Transverse colon (tissue), 4 donors: ENCODE measurements around the gene NDC80. TPM values are rescaled to one million over a fixed set of nuclear protein-coding genes. Genes with fewer than 3 reads are reported as not detected.

Experiments used
- DNase-seq: peaks from one replicate; pipeline ENCODE4 v3.0.0-alpha.2; 2019
- H3K27ac ChIP-seq, 4 donors: fragments of 200-600 bp; sonication (generic); 2 replicates each; pipeline ENCODE4 v1.5.1; 2016 to 2018; ENCODE audit warnings: inconsistent platforms in 4 of 4
- H3K27me3 ChIP-seq: fragments of 200-600 bp; sonication (generic); 2 replicates; pipeline ENCODE4 v1.5.1; 2017; ENCODE audit warnings: inconsistent platforms
- H3K36me3 ChIP-seq, 4 donors: fragments of 200-600 bp; sonication (generic); 2 replicates each; pipeline ENCODE4 v1.5.1; 2017 to 2019; ENCODE audit warnings: inconsistent platforms in 4 of 4
- H3K4me1 ChIP-seq, 4 donors: fragments of 200-600 bp; sonication (generic); 2 replicates each; pipeline ENCODE4 v1.5.1; 2017 to 2020; ENCODE audit warnings: inconsistent platforms in 4 of 4
- H3K4me3 ChIP-seq, 4 donors: fragments of 200-600 bp; sonication (generic); 1 replicate in 1 of 4; 2 replicates in 3 of 4; pipeline versions ENCODE4 v1.5.1 to v1.6.1; 2017 to 2019; ENCODE audit warnings: inconsistent platforms in 4 of 4
- H3K9me3 ChIP-seq, 2 donors: fragments of 200-600 bp; sonication (generic); 2 replicates each; pipeline ENCODE4 v1.5.1; 2017 to 2019; ENCODE audit warnings: inconsistent platforms in 2 of 2
- CTCF ChIP-seq, 5 experiments: fragments of 200-600 bp in 3 of 5; fragments of 450-650 bp in 2 of 5; sonication (generic) in 3 of 5; IDR thresholded peaks; 1 replicate in 2 of 5; 2 replicates in 3 of 5; pipeline ENCODE4 v1.5.1; 2016 to 2017; ENCODE audit warnings: antibody characterized with exemption in 5 of 5, inconsistent platforms in 3 of 5, mild to moderate bottlenecking in 2 of 5, moderate library complexity in 1 of 5
- EP300 ChIP-seq: sonication (generic); formaldehyde crosslinking; IDR thresholded peaks from one replicate; pipeline ENCODE4 v1.6.1; 2017; ENCODE audit warnings: antibody characterized with exemption, low read depth
- POLR2A ChIP-seq: fragments of 450-650 bp; IDR thresholded peaks from one replicate; pipeline ENCODE4 v1.6.1; 2016; ENCODE audit warnings: antibody characterized with exemption, mild to moderate bottlenecking, moderate library complexity
- POLR2AphosphoS5 ChIP-seq, 3 donors: sonication (generic); formaldehyde crosslinking; IDR thresholded peaks; one replicate each; pipeline ENCODE4 v1.6.1; 2016; ENCODE audit warnings: antibody characterized with exemption in 3 of 3
- WGBS, 2 donors: methylation state at CpG; one replicate each; pipeline ENCODE4 v1.1.5; 2018; ENCODE audit warnings: low coverage in 1 of 2; 5-methylcytosine and 5-hydroxymethylcytosine counted together
- in situ Hi-C, 4 donors: fragments of 200-750 bp; cut with MboI; loops; one replicate each; pipeline versions ENCODE4 v1.15.0 to v1.15.1; 2017; ENCODE audit warnings: low sequenced_read_pairs in 3 of 4, low pct_ligation_motif_present in 1 of 4, low pct_unique_long_range_greater_than_20kb in 1 of 4
- intact Hi-C: fragments of 100-400 bp; cut with DNase I; formaldehyde crosslinking; loops from one replicate; pipeline ENCODE4 v1.15.1; 2023; ENCODE audit warnings: low total_unique reads
- total RNA-seq, 4 donors: library from RNA; depleted of rRNA; stranded (reverse); fragments of >200 nt; gene quantifications; one replicate each; pipeline ENCODE4 v1.1.0, GENCODE V29; 2016

The NDC80 gene
- total RNA-seq, 4 donors from 2014 or later: 0.96 to 1.9 (median 1.6) TPM; not detected in 1

GRCh38 chr18:2535419-2535910, 35.9 kb upstream of the NDC80 start:
- 82 to 86% methylated on average over 1 of the region's 1 CpG for WGBS, 2 donors
- H3K4me3 ChIP-seq: no peak overlapping the region
- H3K4me1 ChIP-seq: peaks cover 0 to 7% (median 5%) of the 10 kb centered on the region in 4 donors
- no peak for DNase-seq
- H3K9me3 ChIP-seq: no peaks in the 10 kb centered on the region
- intact Hi-C loops (no loop called here), in situ Hi-C loops (loop anchor here in 2 of 4 donors (25.0 kb wide), 4 partner anchors 198 to 1673 kb away; no protein-coding TSS in a partner anchor)
- no peaks in the 10 kb centered on the region for H3K27me3 ChIP-seq
- H3K27ac ChIP-seq: no peak overlapping the region
- peaks cover 0 to 4% (median 0%) of the 10 kb centered on the region in 4 donors for H3K36me3 ChIP-seq
- TF ChIP-seq POLR2A (no peak), POLR2AphosphoS5 (IDR thresholded peaks at IDR 0.05) (no peak), CTCF (IDR thresholded peaks at IDR 0.05) (no peak), EP300 (no peak)

GRCh38 chr18:2536063-2536462, 35.3 kb upstream of the NDC80 start:
- TF ChIP-seq EP300: no peak
- no peak for TF ChIP-seq POLR2AphosphoS5 (IDR thresholded peaks at IDR 0.05)
- TF ChIP-seq CTCF (IDR thresholded peaks at IDR 0.05): no peak
- no peaks in the 10 kb centered on the region for H3K27me3 ChIP-seq
- no peak overlapping the region for H3K27ac ChIP-seq
- H3K4me1 ChIP-seq: peaks cover 0 to 7% (median 5%) of the 10 kb centered on the region in 4 donors
- in situ Hi-C loops (loop anchor here in 2 of 4 donors (25.0 kb wide), 4 partner anchors 199 to 1674 kb away; no protein-coding TSS in a partner anchor), intact Hi-C loops (no loop called here)
- no peak for DNase-seq
- WGBS, 2 donors: 50 to 78% methylated on average over 2 of the region's 2 CpGs
- H3K36me3 ChIP-seq: peaks cover 0 to 4% (median 0%) of the 10 kb centered on the region in 4 donors
- H3K9me3 ChIP-seq: no peaks in the 10 kb centered on the region
- no peak overlapping the region for H3K4me3 ChIP-seq

- Histone ChIP-seq H3K27ac (no peak overlapping the region), H3K27me3 (no peaks in the 10 kb centered on the region), H3K4me3 (no peak overlapping the region), H3K36me3 (peaks cover 0 to 4% (median 0%) of the 10 kb centered on the region in 4 donors), H3K4me1 (peaks cover 0 to 7% (median 5%) of the 10 kb centered on the region in 4 donors), H3K9me3 (no peaks in the 10 kb centered on the region)
- intact Hi-C loops: no loop called here
- in situ Hi-C loops: loop anchor here in 2 of 4 donors (25.0 kb wide), 4 partner anchors 199 to 1674 kb away; no protein-coding TSS in a partner anchor
- 66 to 78% methylated on average over 4 of the region's 4 CpGs for WGBS, 2 donors
- TF ChIP-seq POLR2A (no peak), CTCF (IDR thresholded peaks at IDR 0.05) (no peak), EP300 (no peak), POLR2AphosphoS5 (IDR thresholded peaks at IDR 0.05) (no peak)
- DNase-seq: no peak
Measured at GRCh38 chr18:2536493-2536892, 34.9 kb upstream of the NDC80 start.

DNA sequence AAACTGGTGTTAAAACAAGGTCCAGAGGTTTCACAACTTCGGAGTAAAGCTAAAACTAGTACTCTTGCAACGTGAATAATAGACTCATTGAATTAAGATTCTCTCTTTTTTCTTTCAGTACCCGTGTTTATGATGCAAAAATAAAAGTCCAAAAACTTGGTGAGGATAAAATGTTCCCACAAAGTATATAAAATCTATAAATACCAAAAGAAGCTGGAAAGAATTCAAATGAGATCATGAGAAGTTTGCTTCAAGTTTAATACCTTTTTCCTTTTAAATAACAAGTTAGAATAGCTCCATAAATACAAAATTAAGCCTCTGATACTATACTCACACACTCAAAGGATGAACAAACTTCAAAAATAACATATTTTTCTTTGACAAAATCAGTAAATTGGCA, 34.1 kb upstream of the NDC80 start:
- in situ Hi-C loops: loop anchor here in 2 of 4 donors (25.0 kb wide), 4 partner anchors 200 to 1675 kb away; no protein-coding TSS in a partner anchor
- intact Hi-C loops: no loop called here
- 45 to 56% methylated on average over 3 of the region's 3 CpGs for WGBS, 2 donors

More for the DNA sequence above, 34.1 kb upstream of the NDC80 start:
- H3K27me3 ChIP-seq: no peaks in the 10 kb centered on the region
- peak overlapping the region in 1 of 4 donors; percentile 9 for H3K27ac ChIP-seq
- TF ChIP-seq POLR2A (no peak), POLR2AphosphoS5 (IDR thresholded peaks at IDR 0.05) (no peak), EP300 (no peak), CTCF (IDR thresholded peaks at IDR 0.05) (no peak)
- H3K9me3 ChIP-seq: no peaks in the 10 kb centered on the region
- H3K4me3 ChIP-seq: no peak overlapping the region
- peaks cover 0 to 7% (median 5%) of the 10 kb centered on the region in 4 donors for H3K4me1 ChIP-seq
- DNase-seq: no peak
- H3K36me3 ChIP-seq: peaks cover 0 to 4% (median 0%) of the 10 kb centered on the region in 4 donors
